ENCODE data around the gene HSPB8.

DNA sequence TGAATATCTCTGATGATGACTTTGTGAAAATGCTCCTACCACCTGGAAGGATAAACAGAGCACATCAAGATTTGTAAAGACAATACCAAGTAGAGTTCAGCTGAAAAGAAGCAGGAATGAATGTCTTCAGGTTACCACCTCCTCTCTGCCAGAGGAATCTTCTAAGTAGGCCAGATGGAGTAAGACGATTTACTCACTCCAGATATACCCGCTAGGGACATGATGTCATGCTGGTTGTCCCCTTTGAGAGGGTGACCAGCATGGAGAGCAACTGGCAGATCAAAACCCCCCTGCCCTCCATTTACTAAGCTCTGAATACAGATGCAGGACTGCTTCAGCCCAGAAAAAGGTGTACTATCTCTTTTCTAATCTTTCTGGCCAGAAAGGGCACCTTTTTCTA, 39.3 kb upstream of the HSPB8 start:
- TF ChIP-seq CTCF (IDR thresholded peaks at IDR 0.05) (no peak), ZFX (IDR thresholded peaks at IDR 0.05; ENCODE audit: borderline replicate concordance) (no peak)
